Lung microvascular endothelial cell (primary cell): ENCODE measurements around the gene OCEL1. TPM values are rescaled to one million over a fixed set of nuclear protein-coding genes. Genes with fewer than 3 reads are reported as not detected.
"Not testable (repeated sequence)": the region's sequence is repeated elsewhere in the genome, so short reads cannot be mapped to it uniquely, and the experiment has no call there.

Experiments used
- DNase-seq, 2 donors: peaks; one replicate each; pipeline versions ENCODE4 v3.0.0 to v3.0.0-alpha.2; 2010; ENCODE audit warnings: low read depth in 2 of 2
- total RNA-seq: library from RNA; depleted of rRNA; stranded (reverse); fragments of >200 nt; gene quantifications from 2 replicates; pipeline ENCODE4 v1.2.1, GENCODE V29; 2014

OCEL1 gene, protein sequence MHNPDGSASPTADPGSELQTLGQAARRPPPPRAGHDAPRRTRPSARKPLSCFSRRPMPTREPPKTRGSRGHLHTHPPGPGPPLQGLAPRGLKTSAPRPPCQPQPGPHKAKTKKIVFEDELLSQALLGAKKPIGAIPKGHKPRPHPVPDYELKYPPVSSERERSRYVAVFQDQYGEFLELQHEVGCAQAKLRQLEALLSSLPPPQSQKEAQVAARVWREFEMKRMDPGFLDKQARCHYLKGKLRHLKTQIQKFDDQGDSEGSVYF
- total RNA-seq = 2.6 and 4.0 TPM in 2 replicates

DNA sequence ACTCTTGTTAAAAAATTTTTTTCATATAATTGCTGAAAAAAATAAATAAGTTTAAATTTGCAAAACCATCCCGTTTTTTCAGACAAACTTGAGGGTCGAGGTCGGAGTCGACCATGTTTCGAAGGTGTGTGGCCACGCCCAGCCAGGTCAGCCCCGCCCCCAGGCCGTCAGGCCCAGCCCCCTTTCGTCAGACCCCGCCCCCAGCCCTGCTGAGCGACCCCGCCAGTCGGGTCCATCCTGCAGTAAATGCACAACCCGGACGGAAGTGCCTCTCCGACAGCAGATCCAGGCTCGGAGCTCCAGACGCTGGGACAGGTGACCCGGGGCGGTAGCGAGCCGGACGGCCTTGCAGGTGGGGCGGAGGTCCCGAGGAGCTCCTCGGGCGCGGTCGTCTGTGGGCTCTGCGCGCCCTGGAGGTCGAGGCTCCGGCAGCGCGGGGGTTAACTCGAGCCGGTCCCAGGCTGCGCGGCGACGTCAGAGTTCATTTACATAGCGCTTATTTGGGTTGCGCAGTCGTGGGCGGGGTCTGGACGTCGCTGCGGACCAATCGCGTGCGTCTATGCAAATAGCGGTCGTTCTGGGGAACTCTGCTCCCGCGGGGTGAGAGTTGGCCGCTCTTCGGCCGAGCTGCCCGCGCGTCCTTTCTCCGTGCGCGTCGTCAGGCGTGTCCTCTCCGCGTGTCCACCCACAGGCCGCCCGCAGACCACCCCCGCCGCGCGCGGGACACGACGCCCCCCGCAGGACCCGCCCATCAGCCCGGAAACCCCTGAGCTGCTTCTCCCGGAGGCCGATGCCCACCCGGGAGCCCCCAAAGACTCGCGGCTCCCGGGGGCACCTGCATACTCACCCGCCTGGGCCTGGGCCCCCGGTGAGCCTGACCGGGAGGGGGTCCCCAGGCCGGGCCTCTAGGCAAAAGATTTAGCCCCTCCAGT lies at the start of gene OCEL1:
Gene OCEL1, plus strand, starts transcription at position 225 of the 932 bp plus-strand sequence. Its CDS starts 22 bp downstream, at position 247.
- DNase-seq = peak; percentile 98 to 99

DNA sequence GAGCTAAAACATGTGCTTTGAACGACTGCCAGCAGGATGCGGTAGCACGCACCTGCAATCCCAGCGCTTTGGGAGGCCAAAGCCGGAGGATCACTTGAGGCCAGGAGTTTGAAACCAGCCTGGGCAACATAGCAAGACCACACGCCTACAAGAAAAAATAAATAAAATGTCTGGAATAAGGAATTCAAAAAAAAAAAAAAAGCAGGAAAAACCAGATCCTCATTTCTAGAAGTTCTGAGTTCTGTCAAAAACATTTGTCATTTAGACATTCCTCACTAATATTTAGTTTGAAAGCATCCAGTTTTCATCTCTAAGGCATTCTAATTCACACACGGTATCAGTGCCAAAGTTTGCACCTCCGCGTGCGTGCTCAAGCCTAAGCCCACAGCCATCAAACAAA lies 47.7 kb upstream of the OCEL1 start:
- no peak for DNase-seq

DNA sequence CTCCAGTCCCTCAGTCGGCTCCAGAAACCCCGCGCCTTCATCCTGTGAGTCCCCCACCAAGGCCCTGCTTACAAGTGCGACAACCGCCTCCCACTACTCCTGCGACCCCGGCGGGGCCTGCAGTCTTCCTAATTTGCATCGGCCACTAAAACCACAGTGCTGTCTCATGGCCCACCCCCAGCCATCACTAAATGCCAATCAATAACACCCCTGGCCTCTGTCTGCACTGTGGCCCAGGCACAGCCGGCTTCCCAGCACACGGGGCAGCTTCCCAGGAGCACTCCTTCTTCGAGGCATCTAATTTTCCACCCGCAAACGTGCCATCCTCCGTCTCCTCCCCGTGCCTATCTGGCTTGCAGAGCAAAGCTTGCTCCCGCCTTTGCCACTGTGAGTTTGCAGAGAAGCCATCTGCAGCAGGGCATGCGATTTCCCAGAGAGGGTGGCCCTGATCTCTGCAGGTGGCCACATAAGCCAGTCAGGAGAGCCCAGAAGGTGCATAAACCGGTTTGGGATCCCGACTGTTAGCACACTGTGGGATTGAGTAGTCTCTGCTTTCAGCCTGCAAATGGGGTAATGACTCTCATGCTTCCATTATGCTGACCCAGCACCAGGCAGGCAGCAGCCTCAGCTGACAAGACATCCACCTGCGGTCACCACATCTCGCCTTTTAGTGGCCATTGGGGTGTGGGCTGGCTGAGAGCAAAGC lies 44.9 kb upstream of the OCEL1 start:
- no peak for DNase-seq

DNA sequence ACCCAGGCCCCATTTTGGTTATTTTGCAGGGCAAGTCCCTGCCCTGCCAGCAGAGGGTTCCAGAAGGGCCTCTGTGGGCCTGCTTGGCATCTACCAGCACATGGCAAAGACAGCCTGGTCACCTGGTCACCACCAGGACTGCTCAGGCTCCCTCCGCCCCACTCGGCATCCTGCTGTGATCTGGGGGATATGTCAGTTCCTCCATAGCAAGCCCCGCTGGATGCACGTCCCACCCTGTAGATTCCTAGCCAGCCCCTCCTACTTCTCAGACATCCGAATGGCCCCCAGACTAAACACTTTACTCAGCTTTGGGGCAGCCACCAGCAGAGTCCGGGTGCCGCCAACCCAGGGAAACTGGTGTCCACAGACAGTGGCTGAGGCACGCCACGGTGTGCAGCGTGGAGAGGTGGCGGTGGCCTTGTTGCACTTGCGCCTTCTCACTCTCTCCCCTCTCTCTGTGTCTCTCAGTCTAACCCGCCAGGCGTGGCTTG lies 42.7 kb upstream of the OCEL1 start:
- no peak for DNase-seq

DNA sequence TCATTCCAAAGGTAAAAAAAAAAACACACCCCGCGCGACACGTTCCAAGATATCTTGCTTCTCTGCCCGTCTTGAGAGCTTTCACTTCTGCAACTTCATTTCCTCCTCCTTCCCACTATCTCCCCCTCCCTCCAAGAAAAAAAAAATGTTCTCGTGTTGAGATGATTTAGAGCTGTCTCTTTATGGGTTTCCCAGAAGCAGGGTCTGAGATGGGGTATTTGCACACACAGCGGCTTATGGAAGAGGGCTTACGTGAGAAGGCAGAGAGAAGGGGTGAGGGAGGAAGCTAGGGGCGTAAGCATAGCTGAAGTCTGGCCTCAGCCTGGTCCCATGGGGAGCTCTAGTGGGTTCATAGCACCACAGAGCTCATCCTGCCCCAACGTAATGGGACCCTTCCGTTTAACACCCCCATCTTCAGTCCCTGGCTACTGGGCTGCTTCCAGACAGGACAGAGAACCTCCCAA lies 42.1 kb upstream of the OCEL1 start:
- DNase-seq = no peak

DNA sequence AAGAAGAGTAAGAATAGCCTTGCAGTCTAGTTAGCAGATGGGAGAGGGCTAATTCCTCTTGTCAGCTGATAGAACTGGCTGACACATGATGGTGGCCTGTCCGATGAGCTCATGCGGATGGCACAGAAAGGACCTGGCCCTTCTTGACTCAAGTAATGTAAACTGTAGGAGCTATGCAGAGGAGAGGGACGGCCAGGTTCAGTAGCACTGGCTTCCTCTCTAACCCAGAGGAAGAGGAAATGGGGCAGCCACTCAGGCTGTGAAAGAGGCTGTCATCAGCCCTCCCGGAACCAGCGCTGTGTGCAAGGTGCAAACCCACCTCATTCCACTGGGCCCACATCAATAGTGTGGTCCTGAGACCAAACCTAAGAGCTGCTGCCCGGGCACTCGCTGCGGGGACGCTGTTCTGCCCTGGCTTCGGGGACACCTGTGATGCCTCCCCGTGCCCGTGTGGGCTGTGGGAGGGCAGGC lies 41.6 kb upstream of the OCEL1 start:
- no peak for DNase-seq

DNA sequence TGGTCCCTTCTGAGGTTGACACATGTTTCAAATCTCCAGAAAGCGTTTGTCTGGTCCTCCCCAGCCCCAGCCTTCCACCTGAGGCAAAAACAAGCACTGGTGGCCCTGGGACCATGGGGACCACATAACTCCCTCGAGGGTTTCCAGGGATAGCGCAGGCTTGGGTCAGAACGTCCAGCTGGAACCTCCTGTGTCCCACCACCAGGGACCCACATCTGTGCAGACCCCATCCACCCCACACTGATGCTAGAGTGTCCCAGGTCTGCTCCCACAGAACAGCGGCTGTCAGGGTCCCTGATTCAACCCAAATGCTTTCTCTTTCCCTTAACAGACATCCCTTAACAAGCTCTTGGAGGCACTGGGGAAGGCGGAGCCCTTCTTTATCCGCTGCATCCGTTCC lies 40.4 kb upstream of the OCEL1 start:
- DNase-seq = no peak

DNA sequence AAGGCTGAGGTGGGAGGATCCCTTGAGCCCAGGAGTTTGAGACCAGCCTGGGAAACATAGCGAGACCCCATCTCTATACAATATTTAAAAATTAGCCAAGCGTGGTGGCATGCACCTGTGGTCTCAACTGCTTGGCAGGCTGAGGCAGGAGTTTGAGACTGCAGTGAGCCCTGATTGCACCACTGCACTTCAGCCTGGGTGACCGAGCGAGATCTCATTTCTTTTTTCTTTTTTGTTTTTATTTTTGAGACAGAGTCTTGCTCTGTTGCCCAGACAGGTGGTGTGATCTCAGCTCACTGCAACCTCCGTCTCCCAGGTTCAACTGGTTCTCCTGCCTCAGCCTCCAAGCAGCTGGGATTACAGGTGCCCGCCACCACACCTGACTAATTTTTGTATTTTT lies 34.3 kb upstream of the OCEL1 start:
- not testable (repeated sequence) for DNase-seq

DNA sequence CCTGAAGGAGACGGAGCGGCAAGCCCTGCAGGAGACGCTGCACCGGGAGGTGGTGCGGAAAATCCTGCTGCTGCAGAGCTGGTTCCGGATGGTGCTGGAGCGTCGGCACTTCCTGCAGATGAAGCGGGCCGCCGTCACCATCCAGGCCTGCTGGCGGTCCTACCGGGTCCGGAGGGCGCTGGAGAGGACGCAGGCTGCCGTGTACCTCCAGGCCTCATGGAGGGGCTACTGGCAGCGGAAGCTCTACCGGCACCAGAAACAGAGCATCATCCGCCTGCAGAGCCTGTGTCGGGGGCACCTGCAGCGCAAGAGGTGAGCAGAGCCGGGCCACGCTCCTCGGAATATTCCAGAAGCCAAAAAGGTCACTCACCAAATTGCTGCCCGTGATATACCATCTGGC lies 33.3 kb upstream of the OCEL1 start:
- no peak for DNase-seq

DNA sequence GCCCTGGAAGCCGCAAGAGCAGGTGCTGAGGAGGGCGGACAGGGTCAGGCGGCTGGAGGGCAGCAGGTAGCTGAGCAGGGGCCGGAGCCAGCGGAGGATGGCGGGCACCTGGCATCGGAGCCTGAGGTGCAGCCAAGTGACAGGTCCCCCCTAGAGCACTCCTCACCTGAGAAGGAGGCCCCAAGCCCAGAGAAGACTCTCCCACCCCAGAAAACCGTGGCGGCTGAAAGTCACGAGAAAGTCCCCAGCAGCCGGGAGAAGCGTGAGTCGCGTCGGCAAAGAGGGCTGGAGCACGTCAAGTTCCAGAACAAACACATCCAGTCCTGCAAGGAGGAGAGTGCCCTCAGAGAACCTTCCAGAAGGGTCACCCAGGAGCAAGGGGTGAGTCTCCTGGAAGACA lies 31.4 kb upstream of the OCEL1 start:
- no peak for DNase-seq

DNA sequence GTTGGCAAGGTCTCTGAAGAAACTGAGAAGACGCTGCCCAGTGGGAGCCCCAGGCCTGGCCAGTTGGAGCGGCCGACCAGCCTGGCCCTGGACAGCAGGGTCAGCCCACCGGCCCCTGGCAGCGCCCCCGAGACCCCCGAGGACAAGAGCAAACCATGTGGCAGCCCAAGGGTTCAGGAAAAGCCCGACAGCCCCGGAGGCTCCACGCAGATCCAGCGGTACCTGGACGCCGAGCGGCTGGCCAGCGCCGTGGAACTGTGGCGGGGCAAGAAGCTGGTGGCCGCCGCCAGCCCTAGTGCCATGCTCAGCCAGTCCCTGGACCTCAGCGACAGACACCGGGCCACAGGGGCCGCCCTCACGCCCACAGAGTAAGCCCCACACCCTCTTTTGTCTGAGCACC lies 30.9 kb upstream of the OCEL1 start:
- DNase-seq = no peak

DNA sequence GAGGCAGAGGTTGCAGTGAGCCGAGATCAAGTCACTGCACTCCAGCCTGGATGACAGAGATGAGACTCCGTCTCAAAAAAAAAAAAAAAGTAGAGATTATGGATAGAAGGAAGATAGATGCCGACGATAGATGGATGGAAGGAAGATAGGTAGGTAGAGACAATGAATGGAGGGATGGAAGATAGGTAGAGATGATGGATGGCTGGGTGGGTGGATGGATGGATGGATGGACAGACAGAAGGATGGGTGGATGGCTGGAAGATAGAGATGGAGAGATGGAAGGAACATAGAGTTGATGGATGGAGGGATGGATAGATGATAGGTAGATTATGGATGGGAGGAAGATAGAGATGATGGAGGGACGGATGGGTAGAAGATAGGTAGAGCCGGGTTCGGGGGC lies 29.4 kb upstream of the OCEL1 start:
- DNase-seq = no peak

DNA sequence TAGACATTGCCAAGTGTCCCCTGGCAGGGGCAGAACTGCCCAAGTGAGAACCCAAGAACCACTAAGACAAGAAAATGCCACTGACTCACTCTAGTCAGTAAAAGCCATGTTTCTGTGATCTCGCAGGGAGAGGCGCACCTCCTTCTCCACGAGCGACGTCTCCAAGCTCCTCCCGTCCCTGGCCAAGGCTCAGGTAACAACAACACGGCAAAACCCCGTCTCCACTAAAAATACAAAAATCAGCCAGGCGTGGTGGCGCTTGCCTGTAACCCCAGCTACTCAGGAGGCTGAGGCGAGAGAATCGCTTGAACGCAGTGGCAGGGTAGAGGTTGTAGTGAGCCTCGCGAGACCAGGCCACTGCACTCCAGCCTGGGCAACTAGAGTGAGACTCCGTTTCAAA lies 28.4 kb upstream of the OCEL1 start:
- no peak for DNase-seq

DNA sequence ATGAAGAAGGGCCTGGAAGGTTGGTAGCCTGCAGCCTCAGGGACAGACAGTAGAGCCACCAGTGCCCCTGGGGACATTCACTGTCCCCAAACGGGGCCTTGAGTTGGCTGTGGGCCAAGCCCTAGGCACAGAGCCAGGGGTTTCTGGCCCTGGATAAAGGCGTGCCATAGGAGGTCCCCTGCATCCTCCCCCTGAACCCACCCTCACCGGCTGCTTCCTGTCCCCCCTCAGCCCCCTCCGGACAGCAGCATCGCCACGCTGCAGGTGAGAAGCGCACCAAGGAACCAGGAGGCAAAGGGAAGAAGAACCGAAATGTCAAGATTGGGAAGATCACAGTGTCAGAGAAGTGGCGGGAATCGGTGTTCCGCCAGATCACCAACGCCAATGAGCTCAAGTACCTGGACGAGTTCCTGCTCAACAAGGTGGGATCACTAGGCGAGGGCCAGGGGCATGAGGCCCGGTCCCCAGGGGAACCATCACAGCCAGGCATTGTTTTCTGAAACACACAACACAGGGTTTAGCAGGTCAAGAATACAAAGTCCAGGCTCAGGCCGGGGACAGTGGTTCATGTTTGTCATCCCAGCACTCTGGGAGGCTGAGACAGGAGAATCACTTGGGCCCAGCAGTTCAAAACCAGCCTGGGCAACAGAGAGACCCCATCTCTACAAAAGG lies 25.5 kb upstream of the OCEL1 start:
- DNase-seq = no peak

DNA sequence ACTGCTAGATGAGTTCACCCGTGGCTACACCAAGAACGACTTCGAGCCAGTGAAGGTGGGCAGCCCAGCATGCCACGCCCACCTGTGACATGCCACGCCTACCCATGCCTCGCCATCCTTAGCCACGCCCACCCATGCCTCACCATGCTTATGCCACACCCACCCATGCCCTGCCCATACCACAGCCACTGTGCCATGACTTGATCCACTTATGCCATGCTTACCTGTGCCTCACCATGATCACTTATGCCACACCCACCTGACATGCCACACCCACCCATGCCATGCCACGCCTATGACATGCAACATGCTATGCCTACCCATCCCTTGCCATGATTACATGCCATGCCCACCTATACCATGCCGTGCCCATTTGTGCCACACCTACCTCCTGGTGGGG lies 23.8 kb upstream of the OCEL1 start:
- DNase-seq = peak in 1 of 2 donors; percentile 22

DNA sequence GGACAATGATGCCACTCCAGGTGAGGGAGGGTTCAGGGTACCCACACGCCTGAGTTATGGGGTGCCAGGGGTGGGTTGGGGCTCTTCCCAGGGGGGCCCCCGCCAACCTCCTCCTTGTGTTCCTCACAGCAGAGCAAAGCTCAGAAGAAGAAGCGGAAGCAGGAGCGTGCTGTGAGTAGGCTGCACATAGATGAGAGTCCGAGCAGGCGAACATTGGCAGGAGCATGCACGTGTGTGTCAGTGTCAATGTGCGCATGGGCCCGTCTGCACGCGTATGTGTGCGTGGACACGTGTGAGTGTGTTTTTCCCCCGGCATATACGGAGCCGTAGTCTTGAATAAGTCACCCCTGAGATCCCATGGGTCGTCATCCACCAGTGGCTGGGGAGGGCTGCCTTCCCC lies 23.3 kb upstream of the OCEL1 start:
- DNase-seq = no peak

DNA sequence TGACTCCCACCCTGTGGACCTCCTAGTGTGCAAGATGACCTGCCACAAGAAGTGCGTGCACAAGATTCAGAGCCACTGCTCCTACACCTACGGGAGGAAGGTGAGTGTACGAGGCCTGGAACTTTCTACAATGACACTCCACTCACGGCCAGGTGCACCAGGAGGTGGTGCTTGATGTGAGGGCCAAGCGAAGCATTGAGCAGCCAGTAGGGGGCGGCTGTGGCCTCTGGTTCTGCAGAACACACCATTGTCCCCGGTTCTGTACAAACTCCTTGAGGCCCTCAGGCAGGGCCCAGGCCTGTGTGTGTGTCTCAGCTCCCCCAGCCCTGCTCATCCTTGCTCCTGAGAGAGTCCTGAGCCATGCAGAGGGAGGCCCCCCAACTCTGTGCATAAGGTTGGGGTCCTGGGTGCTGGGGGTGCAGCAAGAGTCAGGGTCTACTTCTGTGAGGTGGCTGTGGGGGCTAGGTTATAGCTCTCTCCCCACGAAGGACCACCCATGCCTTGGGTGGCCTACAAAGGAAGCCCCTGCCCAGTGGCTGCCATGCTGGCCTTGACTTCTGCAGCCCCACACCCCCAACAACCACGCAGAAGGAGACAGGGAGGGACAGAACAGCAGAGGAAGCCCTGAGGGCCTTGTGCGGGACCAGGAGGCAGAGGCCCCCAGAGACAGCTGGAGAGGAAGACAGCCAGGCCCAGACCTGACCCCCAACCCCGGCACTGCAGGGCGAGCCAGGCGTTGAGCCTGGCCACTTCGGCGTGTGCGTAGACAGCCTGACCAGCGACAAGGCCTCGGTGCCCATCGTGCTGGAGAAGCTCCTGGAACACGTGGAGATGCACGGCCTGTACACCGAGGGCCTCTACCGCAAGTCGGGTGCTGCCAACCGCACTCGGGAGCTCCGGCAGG lies 20.5 kb upstream of the OCEL1 start:
- DNase-seq = peak; percentile 74 to 84

DNA sequence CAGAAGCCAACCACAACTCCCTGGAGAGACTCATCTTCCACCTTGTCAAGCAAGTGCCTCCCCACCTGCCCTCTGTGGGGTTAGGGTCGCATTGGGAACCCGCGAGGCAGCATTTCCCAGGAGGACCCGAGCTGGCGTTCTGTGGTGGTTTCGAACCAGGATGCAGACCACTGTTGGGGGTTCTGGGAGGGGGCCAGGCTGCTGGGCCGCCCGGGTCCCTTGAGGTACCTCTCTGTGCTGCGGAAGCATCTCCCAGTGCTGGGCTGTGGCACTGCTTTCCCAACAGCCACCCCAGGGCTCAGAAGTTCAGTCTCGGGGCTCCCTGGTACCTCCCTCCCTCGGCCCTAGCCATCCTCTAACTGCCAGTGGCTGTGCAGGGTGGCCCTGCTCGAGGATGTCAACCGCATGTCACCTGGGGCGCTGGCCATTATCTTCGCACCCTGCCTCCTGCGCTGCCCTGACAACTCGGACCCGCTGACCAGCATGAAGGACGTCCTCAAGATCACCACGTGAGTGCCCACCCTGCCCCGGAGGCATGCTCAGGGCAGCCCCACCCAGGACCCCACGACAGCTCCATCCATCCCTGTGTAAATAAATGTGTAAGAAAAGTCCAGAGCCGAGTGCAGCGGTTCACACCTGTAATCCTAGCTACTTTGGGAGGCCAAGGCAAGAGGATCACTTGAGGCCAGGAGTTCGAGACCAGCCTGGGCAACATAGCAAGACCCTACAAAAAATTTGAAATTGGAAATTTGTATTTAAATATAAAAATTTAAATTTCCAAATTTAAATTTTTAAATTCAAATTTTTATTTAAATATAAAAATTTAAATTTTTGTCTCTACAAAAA lies 19.1 kb upstream of the OCEL1 start:
- no peak for DNase-seq
